PC-9 (cell line): ENCODE data around the gene SORT1.

Experiments
- EZH2 ChIP-seq: fragments of 200-600 bp; sonication (generic); IDR thresholded peaks from 2 replicates; pipeline ENCODE4 v1.8.0; 2017; ENCODE audit warnings: antibody characterized with exemption, low read depth
- TF ChIP-seq, protein P1 (sequence below): fragments of 200-600 bp; sonication (generic); conservative IDR thresholded peaks from 2 replicates; pipeline ENCODE4 v1.6.1; 2017; ENCODE audit warnings: mixed run types, antibody characterized with exemption, mild to moderate bottlenecking, moderate library complexity

- TF ChIP-seq, protein P1, sequence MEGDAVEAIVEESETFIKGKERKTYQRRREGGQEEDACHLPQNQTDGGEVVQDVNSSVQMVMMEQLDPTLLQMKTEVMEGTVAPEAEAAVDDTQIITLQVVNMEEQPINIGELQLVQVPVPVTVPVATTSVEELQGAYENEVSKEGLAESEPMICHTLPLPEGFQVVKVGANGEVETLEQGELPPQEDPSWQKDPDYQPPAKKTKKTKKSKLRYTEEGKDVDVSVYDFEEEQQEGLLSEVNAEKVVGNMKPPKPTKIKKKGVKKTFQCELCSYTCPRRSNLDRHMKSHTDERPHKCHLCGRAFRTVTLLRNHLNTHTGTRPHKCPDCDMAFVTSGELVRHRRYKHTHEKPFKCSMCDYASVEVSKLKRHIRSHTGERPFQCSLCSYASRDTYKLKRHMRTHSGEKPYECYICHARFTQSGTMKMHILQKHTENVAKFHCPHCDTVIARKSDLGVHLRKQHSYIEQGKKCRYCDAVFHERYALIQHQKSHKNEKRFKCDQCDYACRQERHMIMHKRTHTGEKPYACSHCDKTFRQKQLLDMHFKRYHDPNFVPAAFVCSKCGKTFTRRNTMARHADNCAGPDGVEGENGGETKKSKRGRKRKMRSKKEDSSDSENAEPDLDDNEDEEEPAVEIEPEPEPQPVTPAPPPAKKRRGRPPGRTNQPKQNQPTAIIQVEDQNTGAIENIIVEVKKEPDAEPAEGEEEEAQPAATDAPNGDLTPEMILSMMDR = no peak
- TF ChIP-seq EZH2 = no peak
Observed at GRCh38 chr1:109425391-109426280, 27.9 kb upstream of the SORT1 start.
